Hepatocyte (in vitro differentiated cells): ENCODE data around the gene OR5K2. TPM values are rescaled to one million over a fixed set of nuclear protein-coding genes. Genes with fewer than 3 reads are reported as not detected.

ENCODE experiments used
- DNase-seq: peaks from one replicate; pipeline ENCODE4 v3.0.0-alpha.2; 2016; ENCODE audit warnings: low spot score
- H2AFZ ChIP-seq: fragments of 200-600 bp; sonication (generic); 2 replicates; pipeline ENCODE4 v1.6.0; 2016; ENCODE audit warnings: antibody characterized with exemption, mild to moderate bottlenecking
- H3K27ac ChIP-seq: fragments of 200-600 bp; sonication (generic); 2 replicates; pipeline ENCODE4 v1.5.1; 2016; ENCODE audit warnings: mild to moderate bottlenecking
- H3K27me3 ChIP-seq: fragments of 200-600 bp; sonication (generic); 2 replicates; pipeline ENCODE4 v1.6.1; 2016
- H3K36me3 ChIP-seq: fragments of 200-600 bp; sonication (generic); replicated peaks from 2 replicates; pipeline ENCODE4 v1.5.1; 2016; ENCODE audit warnings: low read depth; ENCODE audit not compliant: insufficient read depth
- H3K4me1 ChIP-seq: fragments of 200-600 bp; sonication (generic); 2 replicates; pipeline ENCODE4 v1.5.1; 2016; ENCODE audit warnings: mild to moderate bottlenecking, moderate library complexity; ENCODE audit not compliant: insufficient read depth
- H3K4me2 ChIP-seq: fragments of 200-600 bp; sonication (generic); 2 replicates; pipeline ENCODE4 v1.6.0; 2016
- H3K4me3 ChIP-seq: fragments of 200-600 bp; sonication (generic); 2 replicates; pipeline ENCODE4 v1.5.1; 2016; ENCODE audit warnings: mild to moderate bottlenecking
- H3K79me2 ChIP-seq: fragments of 200-600 bp; sonication (generic); 2 replicates; pipeline ENCODE4 v1.6.0; 2017; ENCODE audit warnings: mild to moderate bottlenecking
- H3K9me2 ChIP-seq: fragments of 200-600 bp; sonication (generic); replicated peaks from 2 replicates; pipeline ENCODE4 v1.6.0; 2017; ENCODE audit warnings: mild to moderate bottlenecking; ENCODE audit not compliant: insufficient read depth
- H3K9me3 ChIP-seq: fragments of 200-600 bp; sonication (generic); 2 replicates; pipeline ENCODE4 v1.5.1; 2016; ENCODE audit warnings: low read depth, mild to moderate bottlenecking
- H4K20me1 ChIP-seq: fragments of 200-600 bp; sonication (generic); 2 replicates; pipeline ENCODE4 v1.6.0; 2016; ENCODE audit warnings: mild to moderate bottlenecking; ENCODE audit not compliant: insufficient read depth, poor library complexity, severe bottlenecking
- EZH2 ChIP-seq: fragments of 200-600 bp; sonication (generic); IDR thresholded peaks from 2 replicates; pipeline ENCODE4 v1.6.1; 2016; ENCODE audit warnings: antibody characterized with exemption, mild to moderate bottlenecking, borderline replicate concordance
- EZH2phosphoT487 ChIP-seq: fragments of 200-600 bp; sonication (generic); IDR thresholded peaks from one replicate; pipeline ENCODE4 v1.6.1; 2018; ENCODE audit warnings: antibody characterized with exemption, mild to moderate bottlenecking, low read depth, moderate library complexity; ENCODE audit not compliant: unreplicated experiment, severe bottlenecking
- WGBS: methylation state at CpG from one replicate; pipeline ENCODE4 v1.1.6; 2016; ENCODE audit warnings: low lambda C conversion rate; ENCODE audit errors: missing lambda C conversion rate; 5-methylcytosine and 5-hydroxymethylcytosine counted together
- polyA plus RNA-seq: library from polyadenylated mRNA; unstranded; fragments of >200 nt; fragmentation: Nextera tagmentation; extraction: Ambion mirVana; gene quantifications from 2 replicates; pipeline ENCODE4 v1.2.1, GENCODE V29; 2016
- total RNA-seq: library from RNA; depleted of rRNA; stranded (reverse); fragments of >200 nt; gene quantifications from 2 replicates; pipeline ENCODE4 v1.2.3, GENCODE V29; 2014
- TF ChIP-seq, protein P1 (sequence below): fragments of 200-600 bp; sonication (generic); IDR thresholded peaks from 2 replicates; pipeline ENCODE4 v1.5.1; 2016; ENCODE audit warnings: antibody characterized with exemption, mild to moderate bottlenecking; ENCODE audit not compliant: poor library complexity

The OR5K2 gene
- total RNA-seq (not detected in 2 replicates), polyA plus RNA-seq (not detected in 2 replicates)

DNA sequence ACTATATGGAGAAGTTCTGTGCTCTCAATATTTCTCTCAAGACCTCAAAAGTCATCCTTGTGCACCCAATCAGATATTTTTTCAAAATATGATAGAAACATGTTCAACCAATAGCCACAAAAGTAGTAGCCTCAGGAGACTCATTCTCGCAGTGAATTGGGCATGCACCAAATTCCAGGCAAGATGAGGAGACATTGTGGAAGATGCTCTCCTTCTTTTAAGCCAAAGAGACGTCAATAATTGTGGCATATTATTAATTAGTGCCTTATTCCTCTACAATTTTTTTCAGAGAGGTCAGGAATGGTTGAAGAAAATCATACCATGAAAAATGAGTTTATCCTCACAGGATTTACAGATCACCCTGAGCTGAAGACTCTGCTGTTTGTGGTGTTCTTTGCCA lies at the start of gene OR5K2:
OR5K2 (plus strand) TSS at position 301 of the 400 bp plus-strand sequence; CDS start at position 301, 0 bp downstream.
- Histone ChIP-seq H2AFZ (no peak within 1 kb of the TSS), H3K27ac (no peak within 1 kb of the TSS), H3K79me2 (no peaks in the 10 kb centered on the region), H3K9me2 (no peaks in the 10 kb centered on the region), H3K4me1 (no peaks in the 10 kb centered on the region), H3K9me3 (no peaks in the 10 kb centered on the region), H3K36me3 (no peaks in the 10 kb centered on the region), H3K27me3 (no peaks in the 10 kb centered on the region), H3K4me3 (no peak within 1 kb of the TSS), H3K4me2 (no peak within 1 kb of the TSS), H4K20me1 (no peaks in the 10 kb centered on the region)
- TF ChIP-seq EZH2: no peak
- no peak for TF ChIP-seq EZH2phosphoT487
- TF ChIP-seq, protein P1, sequence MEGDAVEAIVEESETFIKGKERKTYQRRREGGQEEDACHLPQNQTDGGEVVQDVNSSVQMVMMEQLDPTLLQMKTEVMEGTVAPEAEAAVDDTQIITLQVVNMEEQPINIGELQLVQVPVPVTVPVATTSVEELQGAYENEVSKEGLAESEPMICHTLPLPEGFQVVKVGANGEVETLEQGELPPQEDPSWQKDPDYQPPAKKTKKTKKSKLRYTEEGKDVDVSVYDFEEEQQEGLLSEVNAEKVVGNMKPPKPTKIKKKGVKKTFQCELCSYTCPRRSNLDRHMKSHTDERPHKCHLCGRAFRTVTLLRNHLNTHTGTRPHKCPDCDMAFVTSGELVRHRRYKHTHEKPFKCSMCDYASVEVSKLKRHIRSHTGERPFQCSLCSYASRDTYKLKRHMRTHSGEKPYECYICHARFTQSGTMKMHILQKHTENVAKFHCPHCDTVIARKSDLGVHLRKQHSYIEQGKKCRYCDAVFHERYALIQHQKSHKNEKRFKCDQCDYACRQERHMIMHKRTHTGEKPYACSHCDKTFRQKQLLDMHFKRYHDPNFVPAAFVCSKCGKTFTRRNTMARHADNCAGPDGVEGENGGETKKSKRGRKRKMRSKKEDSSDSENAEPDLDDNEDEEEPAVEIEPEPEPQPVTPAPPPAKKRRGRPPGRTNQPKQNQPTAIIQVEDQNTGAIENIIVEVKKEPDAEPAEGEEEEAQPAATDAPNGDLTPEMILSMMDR: no peak
- no peak for DNase-seq
- 71% methylated on average over 2 of the region's 2 CpGs for WGBS

DNA sequence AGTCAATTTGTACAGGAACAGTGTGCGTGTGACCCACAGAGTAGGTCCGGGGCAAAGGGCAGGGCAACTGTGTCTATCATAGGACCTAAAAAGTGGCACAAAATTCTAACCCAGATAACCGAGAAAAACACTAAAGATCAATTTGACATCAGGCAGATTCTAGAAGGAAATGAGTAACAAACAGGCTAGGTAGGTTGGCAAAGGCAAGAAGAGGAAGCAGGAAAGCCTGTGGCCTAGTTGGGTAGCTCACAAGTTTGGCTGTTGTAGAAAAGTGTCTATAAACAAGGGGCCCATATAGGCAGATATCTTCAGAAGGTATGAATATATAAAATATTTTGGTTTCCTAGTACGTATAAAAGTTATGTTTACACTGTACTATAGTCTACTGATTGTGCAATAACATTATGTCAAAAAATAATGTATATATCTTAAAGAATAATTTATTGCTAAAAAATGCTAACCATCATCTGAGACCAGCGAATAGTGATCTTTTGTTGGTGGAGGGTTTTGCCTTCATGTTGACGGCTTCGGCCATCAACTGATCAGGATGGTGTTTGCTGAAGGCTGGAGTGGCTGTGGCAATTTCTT lies 47.8 kb upstream of the OR5K2 start:
- DNase-seq: no peak

DNA sequence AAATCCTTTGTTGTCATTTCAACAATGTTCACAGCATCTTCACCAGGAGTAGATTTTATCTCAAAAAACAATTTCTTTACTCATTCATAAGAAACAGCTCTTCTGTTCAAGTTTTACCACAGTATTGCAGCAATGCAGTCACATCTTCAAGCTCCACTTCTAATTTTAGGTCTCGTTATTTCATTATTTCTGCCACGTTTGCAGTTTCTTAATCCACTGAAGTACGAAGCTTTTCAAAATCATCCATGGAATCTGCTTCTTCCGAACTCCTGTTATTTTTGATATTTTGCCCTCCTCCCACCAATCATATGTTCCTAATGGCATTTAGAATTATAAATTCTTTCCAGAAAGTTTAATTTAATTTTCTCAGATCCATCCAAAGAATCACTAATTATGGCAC lies 47.1 kb upstream of the OR5K2 start:
- Histone ChIP-seq H3K36me3 (no peaks in the 10 kb centered on the region), H3K27me3 (no peaks in the 10 kb centered on the region), H3K9me2 (no peaks in the 10 kb centered on the region), H3K4me2 (no peak overlapping the region), H3K4me3 (no peak overlapping the region), H4K20me1 (no peaks in the 10 kb centered on the region), H3K4me1 (no peaks in the 10 kb centered on the region), H3K79me2 (no peaks in the 10 kb centered on the region), H2AFZ (no peak overlapping the region), H3K9me3 (no peaks in the 10 kb centered on the region), H3K27ac (no peak overlapping the region)
- no peak for TF ChIP-seq EZH2
- TF ChIP-seq, protein P1: no peak
- TF ChIP-seq EZH2phosphoT487: no peak
- WGBS: 87% methylated on average over 4 of the region's 4 CpGs
- no peak for DNase-seq

More for the DNA sequence above, 47.8 kb upstream of the OR5K2 start:
- Histone ChIP-seq H3K4me1 (no peaks in the 10 kb centered on the region), H3K27me3 (no peaks in the 10 kb centered on the region), H3K36me3 (no peaks in the 10 kb centered on the region), H3K4me2 (no peak overlapping the region), H3K9me2 (no peaks in the 10 kb centered on the region), H3K4me3 (no peak overlapping the region), H4K20me1 (no peaks in the 10 kb centered on the region), H3K79me2 (no peaks in the 10 kb centered on the region), H2AFZ (no peak overlapping the region), H3K9me3 (no peaks in the 10 kb centered on the region), H3K27ac (no peak overlapping the region)
- TF ChIP-seq EZH2phosphoT487 (no peak), EZH2 (no peak)
- TF ChIP-seq, protein P1: no peak
- WGBS: 91% methylated on average over 7 of the region's 7 CpGs
